ENCODE results near the gene COL23A1.

COL23A1 gene

GRCh38 chr5:178350361-178351220 is 239.6 kb downstream of the COL23A1 start:
- DNase-seq: peak; percentile 34

GRCh38 chr5:178349625-178350353 is 240.4 kb downstream of the COL23A1 start:
- no peak for DNase-seq

DNA sequence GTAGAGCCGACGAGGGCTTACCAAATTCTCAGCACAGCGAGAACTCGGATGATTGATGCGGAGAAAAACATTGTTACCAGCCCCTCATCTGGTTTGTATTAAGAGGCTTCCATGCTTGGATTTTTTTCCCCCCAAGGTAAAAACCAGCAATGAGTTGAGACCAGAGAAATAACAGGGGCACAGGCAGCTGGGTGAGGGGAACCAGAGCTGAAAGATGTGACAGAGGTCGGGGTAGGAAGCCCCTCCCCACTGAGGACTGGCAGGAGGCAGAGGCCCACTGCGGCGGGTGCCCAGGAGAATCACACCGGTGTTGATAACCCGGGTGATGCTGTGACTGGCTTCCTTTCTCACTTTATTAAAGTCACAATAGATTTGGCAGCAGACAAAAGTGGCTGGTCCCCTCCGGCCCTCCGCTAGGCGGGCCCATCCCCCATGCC is 241.1 kb downstream of the COL23A1 start:
- no peak for DNase-seq

DNA sequence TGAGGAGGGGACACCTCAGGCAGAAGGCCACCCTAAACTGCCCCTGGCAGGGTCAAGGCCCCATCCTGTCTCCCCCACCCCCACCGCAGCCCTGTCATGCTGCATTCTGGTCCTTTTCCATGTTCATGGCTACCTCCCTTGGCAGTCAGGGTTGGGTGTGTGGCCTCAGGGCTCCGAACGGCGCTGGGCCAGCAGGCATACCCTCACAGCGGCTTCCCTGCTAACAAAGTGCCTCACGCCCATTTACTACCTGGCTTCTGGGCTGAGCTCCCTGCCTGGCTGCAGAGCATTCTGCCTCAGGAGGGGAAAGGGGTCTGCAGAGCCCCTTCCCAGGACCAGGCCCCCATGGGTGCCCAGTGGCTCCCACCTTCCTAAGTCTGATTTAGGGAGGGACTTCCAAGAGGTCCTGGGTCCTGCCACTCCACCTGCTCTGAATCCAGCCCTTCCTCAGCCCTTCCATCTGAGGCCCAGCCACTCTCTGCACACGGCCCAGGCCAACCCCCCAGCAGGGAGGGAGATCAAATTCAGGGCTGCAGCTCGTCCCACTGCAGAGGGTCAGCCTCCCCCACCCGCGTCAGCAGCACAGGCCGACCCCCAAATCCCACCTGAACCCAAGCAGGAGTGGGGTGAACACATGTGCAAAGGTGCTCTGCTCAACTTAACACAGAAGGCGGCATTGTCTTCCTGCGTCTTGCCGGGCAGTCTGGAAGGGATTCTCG is 241.7 kb downstream of the COL23A1 start:
- no peak for DNase-seq

- DNase-seq: no peak
These were observed 242.2 kb downstream of the COL23A1 start for GRCh38 chr5:178347956-178348355.

GRCh38 chr5:178346607-178347334 is 243.4 kb downstream of the COL23A1 start:
- no peak for DNase-seq

DNA sequence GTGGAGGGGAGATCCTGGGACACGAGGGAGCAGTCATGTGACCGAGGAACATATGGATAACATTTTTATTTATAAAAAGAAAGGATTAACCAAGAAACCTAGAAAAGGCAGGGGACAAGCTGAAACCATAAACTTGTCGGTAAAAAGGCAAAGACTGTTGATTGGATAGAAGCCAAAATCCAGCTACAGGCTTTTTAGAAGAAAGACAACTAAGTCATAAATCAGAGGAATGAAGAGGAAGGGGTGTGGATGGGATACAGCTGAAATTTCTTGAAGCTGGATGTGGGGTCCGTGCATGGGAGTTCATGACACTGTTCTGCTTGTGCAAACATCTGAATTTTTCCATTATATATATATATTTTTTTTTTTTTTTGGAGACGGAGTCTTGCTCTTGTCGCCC is 246.9 kb downstream of the COL23A1 start:
- no peak for DNase-seq

DNA sequence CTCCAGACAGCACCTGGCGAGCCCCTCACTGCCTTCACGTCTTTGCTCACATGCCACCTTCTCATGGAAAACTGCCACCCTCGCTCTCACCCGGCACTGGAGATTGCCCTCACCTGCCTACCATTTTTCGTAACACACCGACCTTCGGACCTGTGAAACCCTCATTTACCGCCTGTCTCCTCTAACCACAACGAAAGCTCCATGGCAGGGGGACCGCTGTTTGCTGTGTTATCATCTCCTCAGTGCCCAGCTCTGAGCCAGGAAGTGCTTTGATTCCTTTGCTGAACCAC is 248.4 kb downstream of the COL23A1 start:
- DNase-seq: no peak

GRCh38 chr5:178341091-178341850 is 248.9 kb downstream of the COL23A1 start:
- DNase-seq: no peak

DNA sequence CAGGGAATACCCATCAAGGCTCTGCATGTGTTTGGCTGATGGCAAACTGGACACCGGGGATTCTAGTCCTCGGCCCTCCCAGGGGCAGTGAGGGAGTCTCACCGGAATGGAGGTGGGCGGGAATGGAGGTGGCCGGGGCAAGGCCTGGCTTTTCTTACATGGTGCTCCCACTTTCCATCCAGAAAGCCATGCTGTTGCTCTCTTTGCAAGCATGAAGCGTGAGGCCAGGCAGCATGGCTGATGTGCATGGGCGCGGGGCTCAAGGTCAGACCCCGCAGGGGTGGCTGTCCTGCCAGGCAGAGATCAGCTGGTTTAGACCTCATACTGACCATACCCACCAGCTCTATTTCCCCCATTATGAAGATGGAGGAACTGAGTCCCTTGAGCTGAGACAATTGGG is 249.6 kb downstream of the COL23A1 start:
- DNase-seq: no peak

GRCh38 chr5:178340187-178340586 is 250.0 kb downstream of the COL23A1 start:
- DNase-seq: no peak

DNA sequence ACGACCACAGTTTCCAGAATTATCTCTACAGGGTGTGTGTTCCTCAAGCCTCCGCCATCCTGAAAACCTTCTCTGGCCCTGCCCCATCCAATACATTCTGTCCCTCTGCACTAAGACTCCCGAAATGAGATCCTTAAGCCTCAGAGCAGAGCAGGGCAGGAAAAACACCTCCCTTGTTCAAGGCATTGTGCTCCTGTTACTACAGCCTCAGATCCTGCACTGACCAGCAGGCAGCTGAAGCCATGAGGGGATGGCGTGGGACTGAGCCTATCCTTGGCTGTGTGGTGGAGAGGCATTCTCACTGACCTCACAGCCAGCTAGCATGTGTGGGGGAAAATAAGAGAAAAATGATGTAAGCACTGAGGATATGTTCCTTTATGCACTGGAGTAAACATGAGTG is 250.9 kb downstream of the COL23A1 start:
- no peak for DNase-seq

DNA sequence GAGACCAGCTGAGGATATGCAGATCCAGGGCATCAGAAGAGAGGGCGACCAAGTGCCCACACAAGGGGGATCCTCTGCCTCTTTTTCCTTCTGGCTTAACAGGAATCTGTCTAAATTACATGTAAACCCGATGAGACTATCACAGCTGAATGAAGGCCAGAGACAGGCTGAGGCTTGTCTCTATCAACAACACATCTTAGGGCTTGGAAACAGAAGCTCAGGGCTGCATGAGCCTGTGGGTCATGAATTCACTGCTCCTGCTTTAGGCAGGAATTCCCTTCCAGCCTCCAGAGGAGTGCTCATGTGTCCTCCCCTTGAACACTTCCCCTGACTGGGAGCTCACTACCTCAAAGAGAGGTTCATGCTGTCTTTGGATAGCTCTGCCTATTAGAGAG is 251.4 kb downstream of the COL23A1 start:
- peak; percentile 40 for DNase-seq

DNA sequence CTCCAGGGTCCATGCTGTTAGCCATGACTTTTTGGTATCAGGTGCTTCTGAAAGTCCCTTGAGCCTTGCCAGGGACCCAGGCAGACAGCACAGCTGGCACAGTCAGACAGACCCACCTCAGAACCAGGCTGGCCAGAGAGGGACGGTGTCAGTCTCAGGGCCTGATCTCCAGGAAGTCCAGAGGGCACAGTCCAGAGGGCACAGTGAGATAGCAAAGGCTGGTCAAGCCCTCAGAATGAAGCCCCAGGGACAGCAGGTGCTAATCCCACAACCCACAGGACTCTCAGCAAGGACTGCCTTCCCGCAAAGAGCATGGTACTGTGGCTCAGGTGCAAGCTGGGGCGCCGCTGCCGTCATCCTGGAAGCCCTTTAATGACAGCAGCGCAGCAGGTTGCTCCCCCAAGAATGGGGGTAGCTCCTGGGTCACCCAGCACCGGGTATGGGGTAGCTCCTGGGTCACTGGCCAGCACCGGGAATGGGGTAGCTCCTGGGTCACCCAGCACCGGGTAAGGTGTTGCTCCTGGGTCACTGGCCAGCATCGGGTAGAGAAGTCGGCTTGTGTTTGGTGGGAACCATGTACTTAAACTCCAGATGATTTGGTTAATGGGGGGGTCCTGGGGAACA is 252.0 kb downstream of the COL23A1 start:
- DNase-seq: no peak

GRCh38 chr5:178337334-178337741 is 252.9 kb downstream of the COL23A1 start:
- peak; percentile 28 for DNase-seq

DNA sequence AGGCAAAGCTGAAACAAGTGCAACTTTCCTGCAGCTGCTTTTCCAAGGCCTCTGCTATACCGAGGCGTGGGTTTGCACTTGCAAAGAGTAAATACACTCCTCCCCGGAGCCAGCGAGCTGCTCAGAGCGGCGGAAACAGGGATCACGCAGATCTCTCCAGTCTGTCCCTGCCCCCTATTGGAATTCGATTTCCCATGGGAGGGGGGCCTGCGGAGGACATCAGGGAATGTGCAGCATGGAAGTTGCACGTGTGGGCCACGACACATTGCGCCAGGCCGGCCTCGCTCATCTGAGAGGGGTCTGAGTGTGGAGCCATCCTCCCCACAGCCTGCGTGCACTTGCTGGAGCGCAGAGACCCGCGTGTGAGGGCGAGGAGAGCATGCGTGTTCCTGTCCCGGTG is 253.3 kb downstream of the COL23A1 start:
- no peak for DNase-seq

GRCh38 chr5:178335302-178336030 is 254.7 kb downstream of the COL23A1 start:
- no peak for DNase-seq

DNA sequence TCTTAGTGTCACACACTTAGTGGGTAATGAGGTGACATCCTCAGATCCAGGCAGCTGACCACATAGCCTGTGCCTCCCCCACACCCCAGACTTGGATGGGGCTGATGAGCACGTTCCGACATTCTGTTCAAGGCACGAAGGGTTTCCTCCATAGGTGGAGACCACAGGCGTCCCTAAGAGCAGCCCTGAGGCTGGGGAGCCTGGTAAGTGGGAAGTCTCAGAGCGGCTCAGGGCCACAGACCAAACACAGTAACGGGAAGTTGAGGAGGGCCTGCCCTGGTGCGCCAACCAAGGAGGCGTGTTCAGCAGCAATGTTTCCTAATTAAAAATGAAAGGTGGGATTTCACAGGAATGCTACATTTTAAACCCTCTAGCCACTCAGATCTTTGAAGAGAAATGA is 255.3 kb downstream of the COL23A1 start:
- DNase-seq: no peak

- no peak for DNase-seq
These were observed 256.2 kb downstream of the COL23A1 start for GRCh38 chr5:178333821-178334481.

- no peak for DNase-seq
These were observed 258.0 kb downstream of the COL23A1 start for GRCh38 chr5:178332210-178332641.

Data from NCI-H345 (cell line).